OCI-LY1 (cell line): ENCODE measurements around the gene ITPK1.

Source experiments
- H2AFZ ChIP-seq: fragments of 200-600 bp; sonication (generic), shearing (Covaris generic); 2 replicates; pipeline ENCODE4 v1.6.0; 2014; ENCODE audit warnings: antibody characterized with exemption, mild to moderate bottlenecking, low read length
- H3F3A ChIP-seq: fragments of 200-600 bp; sonication (generic), shearing (Covaris generic); 2 replicates; pipeline ENCODE4 v1.6.0; 2014; ENCODE audit warnings: mild to moderate bottlenecking, antibody characterized with exemption, low read length, moderate library complexity; ENCODE audit not compliant: insufficient read depth
- H3K27ac ChIP-seq: fragments of 200-600 bp; sonication (generic); 2 replicates; pipeline ENCODE4 v1.5.1; 2014; ENCODE audit warnings: low read length, mixed run types, mild to moderate bottlenecking, low read depth; ENCODE audit not compliant: poor library complexity, severe bottlenecking
- H3K27me3 ChIP-seq: fragments of 200-600 bp; sonication (generic); 2 replicates; pipeline ENCODE4 v1.6.0; 2014; ENCODE audit warnings: antibody characterized with exemption, mild to moderate bottlenecking, low read length, moderate library complexity; ENCODE audit not compliant: insufficient read depth
- H3K36me3 ChIP-seq: fragments of 200-600 bp; sonication (generic); 2 replicates; pipeline ENCODE4 v1.6.1; 2014; ENCODE audit warnings: mild to moderate bottlenecking, antibody characterized with exemption, low read length, moderate library complexity, mixed read lengths; ENCODE audit not compliant: insufficient read depth
- H3K4me1 ChIP-seq: fragments of 200-600 bp; sonication (generic); 2 replicates; pipeline ENCODE4 v1.5.1; 2014; ENCODE audit warnings: mild to moderate bottlenecking, low read length, moderate library complexity; ENCODE audit not compliant: insufficient read depth, severe bottlenecking
- H3K4me2 ChIP-seq: fragments of 200-600 bp; sonication (generic), shearing (Covaris generic); 2 replicates; pipeline ENCODE4 v1.6.1; 2014; ENCODE audit warnings: low read length
- H3K4me3 ChIP-seq: fragments of 200-600 bp; sonication (generic); 2 replicates; pipeline ENCODE4 v1.5.1; 2014; ENCODE audit warnings: low read length, low read depth, mild to moderate bottlenecking, mixed read lengths; ENCODE audit not compliant: poor library complexity, severe bottlenecking
- H3K79me2 ChIP-seq: fragments of 200-600 bp; shearing (Covaris generic); 2 replicates; pipeline ENCODE4 v1.6.1; 2016; ENCODE audit warnings: mixed run types, low read length, mixed read lengths; ENCODE audit not compliant: insufficient read depth
- H3K9ac ChIP-seq: fragments of 200-600 bp; sonication (generic), shearing (Covaris generic); 2 replicates; pipeline ENCODE4 v1.6.1; 2014; ENCODE audit warnings: mild to moderate bottlenecking, low read length, mixed read lengths
- H3K9me2 ChIP-seq: fragments of 200-600 bp; sonication (generic), shearing (Covaris generic); 2 replicates; pipeline ENCODE4 v1.6.1; 2014; ENCODE audit warnings: low read depth, mild to moderate bottlenecking, low read length, mixed read lengths
- H3K9me3 ChIP-seq: fragments of 200-600 bp; shearing (Covaris generic); 2 replicates; pipeline ENCODE4 v1.6.1; 2014; ENCODE audit warnings: low read length, mixed read lengths
- H4K20me1 ChIP-seq: fragments of 200-600 bp; sonication (generic), shearing (Covaris generic); 2 replicates; pipeline ENCODE4 v1.6.0; 2016; ENCODE audit warnings: mild to moderate bottlenecking, low read length; ENCODE audit not compliant: insufficient read depth
- EZH2 ChIP-seq: fragments of 200-600 bp; sonication (generic), shearing (Covaris generic); IDR thresholded peaks from 2 replicates; pipeline ENCODE4 v1.8.0; 2017; ENCODE audit warnings: borderline replicate concordance, mixed run types, mild to moderate bottlenecking, antibody characterized with exemption, low read length, moderate library complexity, mixed read lengths
- TF ChIP-seq, protein P1 (sequence below): fragments of 200-600 bp; sonication (generic), shearing (Covaris generic); IDR thresholded peaks from 2 replicates; pipeline ENCODE4 v1.5.1; 2017; ENCODE audit warnings: mild to moderate bottlenecking, antibody characterized with exemption, low read length, moderate library complexity, mixed read lengths

The ITPK1 gene

DNA sequence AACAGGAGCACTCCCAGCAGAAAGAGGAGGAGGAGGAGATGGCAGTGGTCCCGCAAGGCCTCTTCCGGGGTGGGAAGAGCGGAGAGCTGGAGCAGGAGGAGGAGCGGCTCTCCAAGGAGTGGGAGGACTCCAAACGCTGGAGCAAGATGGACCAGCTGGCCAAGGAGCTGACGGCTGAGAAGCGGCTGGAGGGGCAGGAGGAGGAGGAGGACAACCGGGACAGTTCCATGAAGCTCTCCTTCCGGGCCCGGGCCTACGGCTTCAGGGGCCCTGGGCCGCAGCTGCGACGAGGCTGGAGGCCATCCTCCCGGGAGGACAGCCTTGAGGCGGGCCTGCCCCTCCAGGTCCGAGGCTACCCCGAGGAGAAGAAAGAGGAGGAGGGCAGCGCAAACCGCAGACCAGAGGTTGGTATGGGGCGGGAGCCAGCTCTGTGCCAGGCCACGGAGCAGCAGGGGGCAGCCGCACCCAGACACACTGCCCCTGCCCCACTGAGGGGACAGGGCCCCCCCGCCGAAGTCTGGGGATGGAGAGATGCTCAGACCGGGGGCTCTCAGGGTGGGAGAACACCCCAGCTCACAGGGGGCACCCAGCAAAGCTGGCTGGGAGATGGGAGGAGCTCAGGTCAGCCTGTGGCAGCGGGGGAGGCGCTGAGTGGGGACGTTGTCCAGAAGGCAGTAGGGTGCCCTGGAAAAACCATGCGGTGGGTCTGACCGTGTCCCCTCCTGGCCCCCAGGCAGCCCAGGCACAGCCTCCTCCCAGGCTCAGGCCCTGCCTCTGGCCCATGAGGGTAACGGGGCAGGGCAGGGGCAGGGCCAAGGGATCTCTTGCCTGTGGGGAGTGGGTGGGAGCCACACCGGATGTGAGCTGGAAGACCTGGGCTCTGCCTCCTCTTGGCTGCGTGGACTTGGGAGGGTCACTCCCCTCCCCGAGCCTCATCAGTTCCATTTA is 183.0 kb downstream of the ITPK1 start:
- no peaks in the 10 kb centered on the region for H3K4me1 ChIP-seq
- H3K27me3 ChIP-seq, result peaks cover 5% of the 10 kb centered on the region
- H3K4me3 ChIP-seq, result no peak overlapping the region
- no peak overlapping the region for H3K27ac ChIP-seq
- no peak overlapping the region for H3K9ac ChIP-seq
- no peaks in the 10 kb centered on the region for H3K9me2 ChIP-seq
- TF ChIP-seq, protein P1, sequence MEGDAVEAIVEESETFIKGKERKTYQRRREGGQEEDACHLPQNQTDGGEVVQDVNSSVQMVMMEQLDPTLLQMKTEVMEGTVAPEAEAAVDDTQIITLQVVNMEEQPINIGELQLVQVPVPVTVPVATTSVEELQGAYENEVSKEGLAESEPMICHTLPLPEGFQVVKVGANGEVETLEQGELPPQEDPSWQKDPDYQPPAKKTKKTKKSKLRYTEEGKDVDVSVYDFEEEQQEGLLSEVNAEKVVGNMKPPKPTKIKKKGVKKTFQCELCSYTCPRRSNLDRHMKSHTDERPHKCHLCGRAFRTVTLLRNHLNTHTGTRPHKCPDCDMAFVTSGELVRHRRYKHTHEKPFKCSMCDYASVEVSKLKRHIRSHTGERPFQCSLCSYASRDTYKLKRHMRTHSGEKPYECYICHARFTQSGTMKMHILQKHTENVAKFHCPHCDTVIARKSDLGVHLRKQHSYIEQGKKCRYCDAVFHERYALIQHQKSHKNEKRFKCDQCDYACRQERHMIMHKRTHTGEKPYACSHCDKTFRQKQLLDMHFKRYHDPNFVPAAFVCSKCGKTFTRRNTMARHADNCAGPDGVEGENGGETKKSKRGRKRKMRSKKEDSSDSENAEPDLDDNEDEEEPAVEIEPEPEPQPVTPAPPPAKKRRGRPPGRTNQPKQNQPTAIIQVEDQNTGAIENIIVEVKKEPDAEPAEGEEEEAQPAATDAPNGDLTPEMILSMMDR, result no peak
- TF ChIP-seq EZH2, result no peak
- H4K20me1 ChIP-seq, result no peaks in the 10 kb centered on the region
- no peaks in the 10 kb centered on the region for H3K36me3 ChIP-seq
- no peaks in the 10 kb centered on the region for H3K79me2 ChIP-seq
- H2AFZ ChIP-seq, result no peak overlapping the region
- no peaks in the 10 kb centered on the region for H3F3A ChIP-seq
- no peak overlapping the region for H3K4me2 ChIP-seq
- no peaks in the 10 kb centered on the region for H3K9me3 ChIP-seq

DNA sequence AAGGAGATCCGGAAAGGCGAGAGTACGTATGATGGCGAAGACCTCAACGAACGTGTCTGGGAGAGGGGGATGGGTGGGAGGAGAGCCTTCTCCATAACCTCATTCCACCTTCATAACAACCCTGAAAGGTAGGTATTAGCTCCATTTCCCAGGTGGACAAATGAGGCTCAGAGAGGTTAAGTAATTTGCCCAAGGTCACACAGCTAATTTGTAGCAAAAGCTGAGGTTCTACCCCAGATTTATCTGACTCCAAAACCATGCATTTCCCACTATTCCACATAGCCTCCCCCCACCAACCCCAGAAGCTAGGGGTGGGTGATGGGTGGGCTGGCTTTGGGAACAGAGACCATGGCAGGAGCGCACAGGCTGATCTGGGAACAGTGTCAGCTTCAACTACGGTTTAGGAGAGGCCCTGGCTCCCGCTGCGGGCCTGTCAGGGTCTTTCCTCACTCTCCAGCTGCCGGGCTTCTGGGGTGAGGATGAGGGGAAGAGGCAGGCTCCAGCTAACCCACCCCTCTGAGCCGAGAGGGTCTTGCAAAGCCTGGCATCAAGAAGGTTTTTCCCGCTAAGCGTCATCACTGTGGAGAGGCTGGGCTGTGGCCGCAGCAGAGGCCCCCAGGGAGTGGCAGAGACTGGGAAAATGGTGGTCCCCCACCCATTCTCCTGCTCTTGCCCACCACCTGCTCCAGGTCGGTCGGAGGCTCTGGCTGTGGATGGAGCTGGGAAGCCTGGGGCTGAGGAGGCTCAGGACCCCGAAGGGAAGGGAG is 183.9 kb downstream of the ITPK1 start:
- no peaks in the 10 kb centered on the region for H3K9me3 ChIP-seq
- H4K20me1 ChIP-seq, result no peaks in the 10 kb centered on the region
- H3K36me3 ChIP-seq, result no peaks in the 10 kb centered on the region
- H2AFZ ChIP-seq, result no peak overlapping the region
- H3K4me1 ChIP-seq, result no peaks in the 10 kb centered on the region
- H3K79me2 ChIP-seq, result no peaks in the 10 kb centered on the region
- H3K27me3 ChIP-seq, result peaks cover 5% of the 10 kb centered on the region
- H3K27ac ChIP-seq, result no peak overlapping the region
- H3F3A ChIP-seq, result no peaks in the 10 kb centered on the region
- H3K4me2 ChIP-seq, result no peak overlapping the region
- H3K4me3 ChIP-seq, result no peak overlapping the region
- TF ChIP-seq, protein P1, result no peak
- TF ChIP-seq EZH2, result no peak
- H3K9me2 ChIP-seq, result no peaks in the 10 kb centered on the region
- H3K9ac ChIP-seq, result no peak overlapping the region

DNA sequence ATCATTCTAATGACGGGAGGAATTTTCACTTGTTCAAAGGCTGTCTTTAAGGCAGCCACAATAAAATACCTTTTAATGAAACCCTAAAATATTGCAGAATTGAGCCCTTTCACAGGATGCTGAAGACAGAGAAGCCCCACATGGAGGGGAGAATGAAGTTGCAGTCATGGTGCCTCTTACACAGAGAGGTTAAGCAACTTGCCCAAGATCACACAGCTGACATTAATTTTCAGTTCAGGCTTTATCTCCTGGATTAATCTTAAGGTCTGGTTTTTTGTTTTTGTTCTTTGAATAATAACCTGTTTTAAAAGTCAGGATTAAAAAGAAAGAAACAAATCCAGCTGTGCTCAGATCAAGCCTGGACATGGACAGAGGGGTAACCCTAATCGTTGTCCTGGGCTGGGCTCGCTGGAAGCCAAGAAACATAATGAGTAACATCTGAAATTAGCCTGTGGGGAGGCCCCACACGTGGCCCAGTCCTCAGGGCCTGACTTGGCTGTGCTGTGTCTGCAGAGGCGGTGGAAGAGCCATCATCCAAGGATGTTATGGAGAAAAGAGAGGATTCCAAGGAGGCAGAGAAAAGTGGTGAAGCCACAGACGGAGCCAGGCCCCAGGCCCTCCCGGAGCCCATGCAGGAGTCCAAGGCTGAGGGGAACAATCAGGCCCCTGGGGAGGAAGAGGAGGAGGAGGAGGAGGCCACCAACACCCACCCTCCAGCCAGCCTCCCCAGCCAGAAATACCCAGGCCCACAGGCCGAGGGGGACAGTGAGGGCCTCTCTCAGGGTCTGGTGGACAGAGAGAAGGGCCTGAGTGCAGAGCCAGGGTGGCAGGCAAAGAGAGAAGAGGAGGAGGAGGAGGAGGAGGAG is 184.8 kb downstream of the ITPK1 start:
- Histone ChIP-seq H3K27ac (no peak overlapping the region), H3K4me3 (no peak overlapping the region), H3K9me3 (no peaks in the 10 kb centered on the region), H3K4me1 (no peaks in the 10 kb centered on the region), H4K20me1 (no peaks in the 10 kb centered on the region), H3K9me2 (no peaks in the 10 kb centered on the region), H3K79me2 (no peaks in the 10 kb centered on the region), H3F3A (no peaks in the 10 kb centered on the region), H3K4me2 (no peak overlapping the region), H2AFZ (no peak overlapping the region), H3K9ac (no peak overlapping the region), H3K36me3 (no peaks in the 10 kb centered on the region), H3K27me3 (peaks cover 5% of the 10 kb centered on the region)
- TF ChIP-seq, protein P1, result no peak
- TF ChIP-seq EZH2, result no peak
